HCT116 (cell line): Measurements from ENCODE around the gene GBE1. TPM values are rescaled to one million over a fixed set of nuclear protein-coding genes. Genes with fewer than 3 reads are reported as not detected.

Source experiments
- ATAC-seq: fragments of 200-7000 bp; cut with Tn5 transposase; 2 replicates; pipeline ENCODE4 v1.9.1; 2020; ENCODE audit warnings: mild to moderate bottlenecking, moderate library complexity
- BruUV-seq: library from RNA; stranded (reverse); fragments of 400-500 nt; replicated peaks from 2 replicates; lab custom pipeline; 2021; lab: Mats Ljungman, UMichigan
- CTCF ChIA-PET: fragments of 300-600 bp; sonication (Branson Sonifier 250); formaldehyde crosslinking; loops from one replicate; lab custom pipeline; 2021; ENCODE audit warnings: antibody characterized with exemption; lab: Charles Lee
- POLR2A ChIA-PET: fragments of 300-600, 350-600 bp; sonication (Branson Sonifier 250); formaldehyde crosslinking; loops from one replicate; lab custom pipeline; 2021; ENCODE audit warnings: antibody characterized with exemption; lab: Charles Lee
- RAD21 ChIA-PET, 2 experiments: fragments of 300-600 bp; sonication (Branson Sonifier 250); formaldehyde crosslinking; loops; one replicate each; lab custom pipeline; 2023; ENCODE audit warnings: low total read pairs in 2 of 2; ENCODE audit not compliant: uncharacterized antibody in 2 of 2, unreplicated experiment in 2 of 2, low non-redundant PET in 1 of 2; lab: Charles Lee
- DNase-seq: peaks from one replicate; pipeline ENCODE4 v3.0.0-alpha.2; 2010; ENCODE audit warnings: low read depth, low spot score
- H2AFZ ChIP-seq: fragments of 200-600 bp; shearing (Covaris generic), sonication (generic); 2 replicates; pipeline ENCODE4 v1.6.1; 2017; ENCODE audit warnings: low read depth, mixed run types, mixed read lengths, antibody characterized with exemption, low read length; ENCODE audit not compliant: poor library complexity, severe bottlenecking
- H3K27ac ChIP-seq: 2 replicates; pipeline ENCODE4 v1.5.1; 2012; ENCODE audit warnings: low read depth, low read length
- H3K27me3 ChIP-seq: fragments of 200-600 bp; sonication (generic); 2 replicates; pipeline ENCODE4 v1.6.1; 2016; ENCODE audit warnings: mixed run types, low read length, mixed read lengths; ENCODE audit not compliant: insufficient read depth
- H3K36me3 ChIP-seq, 2 experiments: fragments of 200-500 bp in 1 of 2; fragments of 200-600 bp in 1 of 2; sonication (Bioruptor generic) in 1 of 2; sonication (generic) in 1 of 2; 2 replicates each; pipeline versions ENCODE4 v1.5.1 to v1.6.1; 2014 to 2016; ENCODE audit warnings: low read length in 2 of 2, inconsistent platforms in 1 of 2, mixed read lengths in 1 of 2, mixed run types in 1 of 2; ENCODE audit not compliant: insufficient read depth in 2 of 2, control insufficient read depth in 1 of 2
- H3K4me1 ChIP-seq, 2 experiments: fragments of 200-600 bp in 1 of 2; sonication (generic) in 1 of 2; 2 replicates each; pipeline versions ENCODE4 v1.5.1 to v1.6.1; 2012 to 2017; ENCODE audit warnings: low read length in 2 of 2, inconsistent platforms in 1 of 2, mild to moderate bottlenecking in 1 of 2, mixed read lengths in 1 of 2, mixed run types in 1 of 2, moderate library complexity in 1 of 2; ENCODE audit not compliant: insufficient read depth in 2 of 2, control insufficient read depth in 1 of 2
- H3K4me2 ChIP-seq: fragments of 200-600 bp; sonication (generic); 2 replicates; pipeline ENCODE4 v1.6.1; 2017; ENCODE audit warnings: mixed run types, low read length, mixed read lengths
- H3K4me3 ChIP-seq, 2 experiments: fragments of 200-600 bp in 1 of 2; sonication (generic) in 1 of 2; replicated peaks in 1 of 2; 2 replicates each; pipeline ENCODE4 v1.5.1; 2011 to 2016; ENCODE audit warnings: low read length in 2 of 2, control low read depth in 1 of 2, low read depth in 1 of 2, mild to moderate bottlenecking in 1 of 2, mixed read lengths in 1 of 2, mixed run types in 1 of 2
- H3K79me2 ChIP-seq: fragments of 200-600 bp; sonication (generic); 2 replicates; pipeline ENCODE4 v1.6.1; 2017; ENCODE audit warnings: mild to moderate bottlenecking, mixed run types, low read length, moderate library complexity, mixed read lengths; ENCODE audit not compliant: insufficient read depth
- H3K9ac ChIP-seq: fragments of 200-600 bp; sonication (generic); 2 replicates; pipeline ENCODE4 v1.6.1; 2016; ENCODE audit warnings: low read length, mixed read lengths
- H3K9me2 ChIP-seq: fragments of 200-600 bp; sonication (generic), shearing (Covaris generic); 2 replicates; pipeline ENCODE4 v1.6.1; 2017; ENCODE audit warnings: mixed run types, mild to moderate bottlenecking, moderate library complexity; ENCODE audit not compliant: insufficient read depth
- H3K9me3 ChIP-seq, 2 experiments: fragments of 200-500 bp in 1 of 2; fragments of 200-600 bp in 1 of 2; sonication (Bioruptor generic) in 1 of 2; sonication (generic) in 1 of 2; 2 replicates each; pipeline ENCODE4 v1.6.1; 2014 to 2017; ENCODE audit warnings: low read length in 2 of 2, mixed read lengths in 2 of 2, inconsistent platforms in 1 of 2, low read depth in 1 of 2, mild to moderate bottlenecking in 1 of 2, mixed run types in 1 of 2, moderate library complexity in 1 of 2; ENCODE audit not compliant: control insufficient read depth in 1 of 2, insufficient read depth in 1 of 2
- H4K20me1 ChIP-seq: fragments of 200-600 bp; sonication (generic), shearing (Covaris generic); 2 replicates; pipeline ENCODE4 v1.6.1; 2017; ENCODE audit warnings: mixed run types, mild to moderate bottlenecking, moderate library complexity; ENCODE audit not compliant: insufficient read depth
- CEBPB ChIP-seq: IDR thresholded peaks from 2 replicates; pipeline ENCODE4 v1.6.1; 2012; ENCODE audit warnings: low read depth
- ELF1 ChIP-seq: IDR thresholded peaks from 2 replicates; pipeline ENCODE4 v1.6.1; 2012; ENCODE audit warnings: low read depth, borderline replicate concordance
- FOSL1 ChIP-seq: IDR thresholded peaks from 2 replicates; pipeline ENCODE4 v1.6.1; 2012; ENCODE audit warnings: low read depth
- POLR2A ChIP-seq: IDR thresholded peaks from 2 replicates; pipeline ENCODE4 v1.7.0; 2011; ENCODE audit warnings: borderline replicate concordance; ENCODE audit not compliant: insufficient read depth, insufficient read length; ENCODE audit errors: extremely low read depth
- POLR2AphosphoS5 ChIP-seq: IDR thresholded peaks from 2 replicates; pipeline ENCODE4 v1.6.1; 2011; ENCODE audit warnings: mild to moderate bottlenecking, low read depth, low read length, moderate library complexity
- RAD21 ChIP-seq: IDR thresholded peaks from 2 replicates; pipeline ENCODE4 v1.6.1; 2012; ENCODE audit warnings: low read depth, mild to moderate bottlenecking
- SP1 ChIP-seq: IDR thresholded peaks from 2 replicates; pipeline ENCODE4 v1.6.1; 2012; ENCODE audit warnings: low read depth
- TCF7L2 ChIP-seq: IDR thresholded peaks from 2 replicates; pipeline ENCODE4 v1.7.0; 2011; ENCODE audit warnings: borderline replicate concordance, inconsistent platforms; ENCODE audit not compliant: insufficient read depth, insufficient read length; ENCODE audit errors: extremely low read depth
- ZFX ChIP-seq: fragments of 450-650 bp; IDR thresholded peaks from 2 replicates; pipeline ENCODE4 v1.6.1; 2017
- intact Hi-C: fragments of 100-400 bp; cut with micrococcal nuclease; formaldehyde crosslinking; loops from 2 replicates; pipeline ENCODE4 v1.10.0; 2022
- total RNA-seq: library from RNA; stranded (reverse); gene quantifications from one replicate; pipeline ENCODE4 v1.2.1, GENCODE V29; 2021; ENCODE audit not compliant: unreplicated experiment
- TF ChIP-seq, protein P1 (sequence below): IDR thresholded peaks from 2 replicates; pipeline ENCODE4 v1.6.1; 2011; ENCODE audit warnings: mild to moderate bottlenecking, low read length, moderate library complexity; ENCODE audit not compliant: insufficient replicate concordance; ENCODE audit errors: extremely low read depth
- TF ChIP-seq, protein P2 (sequence below): IDR thresholded peaks from 2 replicates; pipeline ENCODE4 v1.6.1; 2012

GBE1 gene
- total RNA-seq, 1 experiment from 2014 or later = 27.7 TPM

DNA sequence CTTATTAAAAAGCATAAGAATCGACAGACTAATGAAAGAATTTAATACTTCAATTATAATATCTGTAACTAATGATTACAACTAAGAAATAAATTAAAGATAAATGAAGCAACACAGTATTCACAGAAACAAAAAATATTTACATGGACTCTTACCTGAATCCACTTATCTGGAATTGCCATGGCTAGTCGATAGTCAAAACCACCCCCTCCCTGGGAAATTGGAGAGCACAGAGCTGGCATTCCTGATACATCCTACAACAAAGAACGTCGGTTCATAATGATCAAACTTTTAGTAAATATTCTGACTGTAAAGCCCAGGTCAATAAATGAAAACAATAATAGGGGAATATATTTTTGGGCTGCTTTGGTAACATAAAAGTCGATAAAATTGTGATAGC lies 175.5 kb downstream of the GBE1 start:
- Histone ChIP-seq H3K9me2 (no peaks in the 10 kb centered on the region), H3K27me3 (no peaks in the 10 kb centered on the region), H3K4me3 (no peak overlapping the region), H3K79me2 (no peaks in the 10 kb centered on the region)
- POLR2A ChIA-PET = no interaction called here
- CTCF ChIA-PET = no interaction called here
- TF ChIP-seq POLR2A (no peak), FOSL1 (no peak), RAD21 (no peak), POLR2AphosphoS5 (no peak), SP1 (no peak), CEBPB (no peak), ZFX (no peak), ELF1 (no peak), TCF7L2 (no peak)
- TF ChIP-seq, protein P1, sequence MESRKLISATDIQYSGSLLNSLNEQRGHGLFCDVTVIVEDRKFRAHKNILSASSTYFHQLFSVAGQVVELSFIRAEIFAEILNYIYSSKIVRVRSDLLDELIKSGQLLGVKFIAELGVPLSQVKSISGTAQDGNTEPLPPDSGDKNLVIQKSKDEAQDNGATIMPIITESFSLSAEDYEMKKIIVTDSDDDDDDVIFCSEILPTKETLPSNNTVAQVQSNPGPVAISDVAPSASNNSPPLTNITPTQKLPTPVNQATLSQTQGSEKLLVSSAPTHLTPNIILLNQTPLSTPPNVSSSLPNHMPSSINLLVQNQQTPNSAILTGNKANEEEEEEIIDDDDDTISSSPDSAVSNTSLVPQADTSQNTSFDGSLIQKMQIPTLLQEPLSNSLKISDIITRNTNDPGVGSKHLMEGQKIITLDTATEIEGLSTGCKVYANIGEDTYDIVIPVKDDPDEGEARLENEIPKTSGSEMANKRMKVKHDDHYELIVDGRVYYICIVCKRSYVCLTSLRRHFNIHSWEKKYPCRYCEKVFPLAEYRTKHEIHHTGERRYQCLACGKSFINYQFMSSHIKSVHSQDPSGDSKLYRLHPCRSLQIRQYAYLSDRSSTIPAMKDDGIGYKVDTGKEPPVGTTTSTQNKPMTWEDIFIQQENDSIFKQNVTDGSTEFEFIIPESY = no peak
- TF ChIP-seq, protein P2, sequence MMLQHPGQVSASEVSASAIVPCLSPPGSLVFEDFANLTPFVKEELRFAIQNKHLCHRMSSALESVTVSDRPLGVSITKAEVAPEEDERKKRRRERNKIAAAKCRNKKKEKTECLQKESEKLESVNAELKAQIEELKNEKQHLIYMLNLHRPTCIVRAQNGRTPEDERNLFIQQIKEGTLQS = no peak
- TF ChIP-seq, all 23 proteins: peak for 0
- H2AFZ ChIP-seq = no peak overlapping the region
- no peak overlapping the region for H3K4me2 ChIP-seq
- RAD21 ChIA-PET = no interaction called here
- ATAC-seq = no peak
- H3K9me3 ChIP-seq = no peaks in the 10 kb centered on the region
- H3K4me1 ChIP-seq = no peaks in the 10 kb centered on the region
- no peak for DNase-seq
- BruUV-seq = no TSS peak
- intact Hi-C loops = no loop called here
- H3K27ac ChIP-seq = no peak overlapping the region
- no peaks in the 10 kb centered on the region for H4K20me1 ChIP-seq
- no peak overlapping the region for H3K9ac ChIP-seq
- H3K36me3 ChIP-seq = no peaks in the 10 kb centered on the region
